H9 (cell line): ENCODE results near the gene OTUB2. TPM values are rescaled to one million over a fixed set of nuclear protein-coding genes. Genes with fewer than 3 reads are reported as not detected.

Source experiments
- DNase-seq: peaks from one replicate; pipeline ENCODE4 v3.0.0-alpha.2; 2017
- H2AFZ ChIP-seq: one replicate; pipeline ENCODE4 v1.6.1; 2013; ENCODE audit warnings: mild to moderate bottlenecking, low read length, control low read depth, moderate library complexity
- H2AK5ac ChIP-seq: 2 replicates; pipeline ENCODE4 v1.6.1; 2013; ENCODE audit warnings: low read length, control low read depth, mixed read lengths; ENCODE audit not compliant: insufficient read length
- H2BK120ac ChIP-seq: one replicate; pipeline ENCODE4 v1.6.1; 2013; ENCODE audit warnings: low read depth, mild to moderate bottlenecking, low read length, control low read depth, inconsistent platforms; ENCODE audit not compliant: poor library complexity, severe bottlenecking
- H2BK12ac ChIP-seq: 2 replicates; pipeline ENCODE4 v1.6.1; 2013; ENCODE audit warnings: low read length, control low read depth, mixed read lengths, low read depth; ENCODE audit not compliant: insufficient read length
- H2BK15ac ChIP-seq: 2 replicates; pipeline ENCODE4 v1.6.1; 2013; ENCODE audit warnings: low read depth, low read length, control low read depth
- H2BK20ac ChIP-seq: one replicate; pipeline ENCODE4 v1.6.1; 2013; ENCODE audit warnings: low read depth, mild to moderate bottlenecking, low read length, control low read depth, inconsistent platforms; ENCODE audit not compliant: poor library complexity, severe bottlenecking
- H2BK5ac ChIP-seq: 2 replicates; pipeline ENCODE4 v1.6.1; 2013; ENCODE audit warnings: low read length, control low read depth, mixed read lengths; ENCODE audit not compliant: insufficient read length
- H3K14ac ChIP-seq: 2 replicates; pipeline ENCODE4 v1.6.1; 2013; ENCODE audit warnings: low read length, control low read depth; ENCODE audit not compliant: insufficient read depth
- H3K18ac ChIP-seq: 2 replicates; pipeline ENCODE4 v1.6.1; 2013; ENCODE audit warnings: low read depth, mild to moderate bottlenecking, mixed read lengths, low read length, control low read depth; ENCODE audit not compliant: insufficient read length
- H3K23ac ChIP-seq: 2 replicates; pipeline ENCODE4 v1.6.1; 2013; ENCODE audit warnings: low read length, control low read depth, mixed read lengths, low read depth; ENCODE audit not compliant: insufficient read length
- H3K23me2 ChIP-seq: 2 replicates; pipeline ENCODE4 v1.6.1; 2013; ENCODE audit warnings: low read depth, mild to moderate bottlenecking, mixed read lengths, low read length, control low read depth; ENCODE audit not compliant: insufficient read length, poor library complexity, severe bottlenecking
- H3K27ac ChIP-seq: 2 replicates; pipeline ENCODE4 v1.5.1; 2013; ENCODE audit warnings: low read length, control low read depth, mixed read lengths, low read depth; ENCODE audit not compliant: insufficient read length
- H3K27me3 ChIP-seq: 2 replicates; pipeline ENCODE4 v1.6.1; 2013; ENCODE audit warnings: low read length, control low read depth, inconsistent platforms; ENCODE audit not compliant: insufficient read depth
- H3K4ac ChIP-seq: 2 replicates; pipeline ENCODE4 v1.6.1; 2013; ENCODE audit warnings: low read depth, mild to moderate bottlenecking, control low read depth, inconsistent platforms, low read length, moderate library complexity
- H3K4me1 ChIP-seq: 2 replicates; pipeline ENCODE4 v1.6.1; 2013; ENCODE audit warnings: low read length, control low read depth, inconsistent platforms; ENCODE audit not compliant: insufficient read depth
- H3K4me2 ChIP-seq: 2 replicates; pipeline ENCODE4 v1.6.1; 2013; ENCODE audit warnings: low read length, control low read depth, mixed read lengths; ENCODE audit not compliant: insufficient read length, insufficient read depth
- H3K56ac ChIP-seq: 2 replicates; pipeline ENCODE4 v1.6.1; 2013; ENCODE audit warnings: low read depth, mild to moderate bottlenecking, mixed read lengths, low read length, control low read depth; ENCODE audit not compliant: insufficient read length
- H3K79me1 ChIP-seq: 2 replicates; pipeline ENCODE4 v1.6.1; 2013; ENCODE audit warnings: low read depth, mild to moderate bottlenecking, moderate library complexity, low read length, control low read depth, inconsistent platforms; ENCODE audit not compliant: insufficient read depth, poor library complexity, severe bottlenecking
- H3K79me2 ChIP-seq: 2 replicates; pipeline ENCODE4 v1.6.1; 2013; ENCODE audit warnings: low read length, control low read depth, inconsistent platforms; ENCODE audit not compliant: insufficient read depth
- H3K9ac ChIP-seq: 2 replicates; pipeline ENCODE4 v1.6.1; 2013; ENCODE audit warnings: low read length, control low read depth, mixed read lengths; ENCODE audit not compliant: insufficient read length; ENCODE audit errors: extremely low read depth
- H3K9me3 ChIP-seq: one replicate; pipeline ENCODE4 v1.6.1; 2013; ENCODE audit warnings: low read depth, low read length, inconsistent platforms; ENCODE audit not compliant: control insufficient read depth
- H3T11ph ChIP-seq: one replicate; pipeline ENCODE4 v1.6.1; 2013; ENCODE audit warnings: mild to moderate bottlenecking, low read length, control low read depth, inconsistent platforms
- H4K20me1 ChIP-seq: one replicate; pipeline ENCODE4 v1.6.1; 2013; ENCODE audit not compliant: control insufficient read depth, insufficient read length, insufficient read depth
- H4K5ac ChIP-seq: 2 replicates; pipeline ENCODE4 v1.6.1; 2013; ENCODE audit warnings: low read depth, mild to moderate bottlenecking, mixed read lengths, low read length, control low read depth; ENCODE audit not compliant: insufficient read length
- H4K8ac ChIP-seq: replicated peaks from 2 replicates; pipeline ENCODE4 v1.6.1; 2013; ENCODE audit warnings: low read length, control low read depth, mixed read lengths, low read depth; ENCODE audit not compliant: insufficient read length
- H4K91ac ChIP-seq: 2 replicates; pipeline ENCODE4 v1.6.1; 2013; ENCODE audit warnings: low read depth, mild to moderate bottlenecking, moderate library complexity, mixed read lengths, low read length, control low read depth; ENCODE audit not compliant: insufficient read length
- H3K27ac Mint-ChIP-seq, 3 experiments: 2 replicates in 2 of 3; 3 replicates in 1 of 3; pipeline ENCODE4 v1.8.0; 2020 to 2021; ENCODE audit warnings: mixed read lengths in 3 of 3, mild to moderate bottlenecking in 1 of 3, moderate library complexity in 1 of 3
- H3K27me3 Mint-ChIP-seq: 2 replicates; pipeline ENCODE4 v1.8.0; 2021; ENCODE audit warnings: low read depth, mild to moderate bottlenecking, moderate library complexity, mixed read lengths
- H3K36me3 Mint-ChIP-seq, 3 experiments: 2 replicates in 2 of 3; 3 replicates in 1 of 3; pipeline ENCODE4 v1.8.0; 2020 to 2021; ENCODE audit warnings: low read depth in 3 of 3, mixed read lengths in 3 of 3; ENCODE audit not compliant: insufficient read depth in 1 of 3
- H3K4me1 Mint-ChIP-seq, 2 experiments: 2 replicates each; pipeline ENCODE4 v1.8.0; 2020; ENCODE audit warnings: mixed read lengths in 2 of 2
- H3K4me3 Mint-ChIP-seq, 2 experiments: 2 replicates in 1 of 2; 3 replicates in 1 of 2; pipeline ENCODE4 v1.8.0; 2020 to 2021; ENCODE audit warnings: mild to moderate bottlenecking in 2 of 2, mixed read lengths in 2 of 2, moderate library complexity in 1 of 2
- H3K9me3 Mint-ChIP-seq, 2 experiments: 2 replicates in 1 of 2; 3 replicates in 1 of 2; pipeline ENCODE4 v1.8.0; 2020; ENCODE audit warnings: mild to moderate bottlenecking in 2 of 2, mixed read lengths in 2 of 2, moderate library complexity in 1 of 2
- CTCF ChIP-seq: fragments of 200-600 bp; sonication (generic); conservative IDR thresholded peaks from 3 replicates; pipeline ENCODE4 v1.8.0; 2021; ENCODE audit warnings: antibody characterized with exemption, mild to moderate bottlenecking
- WGBS: extraction: QIAGEN DNeasy Blood & Tissue Kit; methylation state at CpG from one replicate; pipeline ENCODE4 v1.1.7; 2013; ENCODE audit warnings: missing lambda C conversion rate, low lambda C conversion rate, mixed read lengths; ENCODE audit not compliant: insufficient read length; ENCODE audit errors: extremely low coverage; 5-methylcytosine and 5-hydroxymethylcytosine counted together
- total RNA-seq: library from RNA; stranded (reverse); gene quantifications from 2 replicates; pipeline ENCODE4 v1.2.1, GENCODE V29; 2021

Gene OTUB2
- total RNA-seq, 1 experiment from 2014 or later, result 3.6 TPM

GRCh38 chr14:94009767-94010166, 16.4 kb upstream of the OTUB2 start:
- H2BK120ac ChIP-seq, result no peak overlapping the region
- H3K56ac ChIP-seq, result no peak overlapping the region
- H2BK5ac ChIP-seq, result no peak overlapping the region
- no peak overlapping the region for H3T11ph ChIP-seq
- no peaks in the 10 kb centered on the region for H3K79me2 ChIP-seq
- H2BK12ac ChIP-seq, result no peak overlapping the region
- no peak overlapping the region for H4K91ac ChIP-seq
- no peak overlapping the region for H3K4ac ChIP-seq
- no peak overlapping the region for H3K27ac Mint-ChIP-seq
- H3K4me1 Mint-ChIP-seq, result peaks cover 3 to 17% of the 10 kb centered on the region in 2 experiments; a peak in 3 of 4 replicates
- no peaks in the 10 kb centered on the region for H3K4me1 ChIP-seq
- no peak overlapping the region for H3K23ac ChIP-seq
- no peak overlapping the region for H2AFZ ChIP-seq
- H3K23me2 ChIP-seq, result no peaks in the 10 kb centered on the region
- no peak overlapping the region for H2BK20ac ChIP-seq
- no peak overlapping the region for H3K4me3 Mint-ChIP-seq
- DNase-seq, result no peak
- no peaks in the 10 kb centered on the region for H4K20me1 ChIP-seq
- no peaks in the 10 kb centered on the region for H3K27me3 ChIP-seq
- no peaks in the 10 kb centered on the region for H3K79me1 ChIP-seq
- no peak for TF ChIP-seq CTCF
- H3K18ac ChIP-seq, result no peak overlapping the region
- H2AK5ac ChIP-seq, result no peak overlapping the region
- no peak overlapping the region for H3K9ac ChIP-seq
- WGBS, result no CpG with 5 or more reads among the region's 4 CpGs
- H2BK15ac ChIP-seq, result no peak overlapping the region
- no peak overlapping the region for H3K14ac ChIP-seq
- no peaks in the 10 kb centered on the region for H3K9me3 ChIP-seq
- H4K8ac ChIP-seq, result no peak overlapping the region
- no peaks in the 10 kb centered on the region for H3K9me3 Mint-ChIP-seq
- H3K27ac ChIP-seq, result no peak overlapping the region
- no peak overlapping the region for H4K5ac ChIP-seq
- no peak overlapping the region for H3K4me2 ChIP-seq
- H3K27me3 Mint-ChIP-seq, result peaks cover 10% of the 10 kb centered on the region
- H3K36me3 Mint-ChIP-seq, result no peaks in the 10 kb centered on the region
